Measurements from ENCODE around the gene LYAR.

The LYAR gene

GRCh38 chr4:4315461-4316149, 25.7 kb upstream of the LYAR start:
- no peak for DNase-seq (ENCODE audit: low spot score)

GRCh38 chr4:4311193-4311592, 21.2 kb upstream of the LYAR start:
- no peak for DNase-seq (ENCODE audit: low spot score)

- DNase-seq (ENCODE audit: low spot score), result no peak
Measured at GRCh38 chr4:4308800-4309441, 19.0 kb upstream of the LYAR start.

- no peak for DNase-seq (ENCODE audit: low spot score)
Measured at GRCh38 chr4:4306920-4307319, 17.0 kb upstream of the LYAR start.

GRCh38 chr4:4302416-4302815, 12.5 kb upstream of the LYAR start:
- DNase-seq (ENCODE audit: low spot score), result no peak

GRCh38 chr4:4302001-4302400, 12.0 kb upstream of the LYAR start:
- DNase-seq (ENCODE audit: low spot score), result no peak

GRCh38 chr4:4299006-4299405, 9.1 kb upstream of the LYAR start:
- DNase-seq (ENCODE audit: low spot score), result no peak

GRCh38 chr4:4296283-4296846, 6.4 kb upstream of the LYAR start:
- no peak for DNase-seq (ENCODE audit: low spot score)

- DNase-seq (ENCODE audit: low spot score), result no peak
Measured at GRCh38 chr4:4293279-4293678, 3.3 kb upstream of the LYAR start.

GRCh38 chr4:4289597-4289940, 385 bp downstream of the LYAR start:
- DNase-seq (ENCODE audit: low spot score), result no peak

- DNase-seq (ENCODE audit: low spot score), result no peak
Measured at GRCh38 chr4:4289055-4289454, 899 bp downstream of the LYAR start.

- no peak for DNase-seq (ENCODE audit: low spot score)
Measured at GRCh38 chr4:4288098-4288497, 1.9 kb downstream of the LYAR start.

- no peak for DNase-seq (ENCODE audit: low spot score)
Measured at GRCh38 chr4:4284827-4285618, 4.9 kb downstream of the LYAR start.

- DNase-seq (ENCODE audit: low spot score), result no peak
Measured at GRCh38 chr4:4281787-4282186, 8.2 kb downstream of the LYAR start.

- no peak for DNase-seq (ENCODE audit: low spot score)
Measured at GRCh38 chr4:4277531-4277930, 12.4 kb downstream of the LYAR start.

- no peak for DNase-seq (ENCODE audit: low spot score)
Measured at GRCh38 chr4:4274226-4274625, 15.7 kb downstream of the LYAR start.

GRCh38 chr4:4271912-4272311, 18.0 kb downstream of the LYAR start:
- DNase-seq (ENCODE audit: low spot score), result no peak

GRCh38 chr4:4270529-4270928, 19.4 kb downstream of the LYAR start:
- DNase-seq (ENCODE audit: low spot score), result no peak

GRCh38 chr4:4269856-4270255, 20.1 kb downstream of the LYAR start:
- DNase-seq (ENCODE audit: low spot score), result no peak

- no peak for DNase-seq (ENCODE audit: low spot score)
Measured at GRCh38 chr4:4269331-4269731, 20.6 kb downstream of the LYAR start.

- DNase-seq (ENCODE audit: low spot score), result no peak
Measured at GRCh38 chr4:4268776-4269175, 21.2 kb downstream of the LYAR start.

GRCh38 chr4:4267981-4268380, 22.0 kb downstream of the LYAR start:
- DNase-seq (ENCODE audit: low spot score), result no peak

GRCh38 chr4:4260185-4260751, 29.7 kb downstream of the LYAR start:
- DNase-seq (ENCODE audit: low spot score), result no peak

All from D341Med (cell line).